ENCODE measurements around the gene SOX6.
"Not testable (repeated sequence)": the region's sequence is repeated elsewhere in the genome, so short reads cannot be mapped to it uniquely, and the experiment has no call there.

DNA sequence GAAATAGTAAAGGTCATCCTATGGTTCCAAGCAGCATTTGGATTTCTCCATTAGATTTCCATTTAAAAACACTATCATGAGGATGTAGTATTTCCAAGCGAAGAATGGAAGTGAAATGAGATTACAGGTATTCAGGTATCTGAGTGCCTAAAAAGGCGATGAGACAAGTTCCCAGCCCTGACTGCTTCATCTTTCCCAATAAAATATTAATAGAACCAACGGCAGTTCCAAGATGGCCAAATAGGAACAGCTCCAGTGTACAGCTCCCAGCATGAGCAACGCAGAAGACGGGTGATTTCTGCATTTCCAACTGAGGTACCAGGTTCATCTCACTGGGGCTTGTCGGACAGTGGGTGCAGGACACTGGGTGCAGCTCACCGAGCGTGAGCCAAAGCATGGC is 215.2 kb downstream of the SOX6 start:
- TF ChIP-seq POLR2A, POLR2AphosphoS5 (IDR thresholded peaks at IDR 0.05): not testable (repeated sequence)
- TF ChIP-seq, protein P1, sequence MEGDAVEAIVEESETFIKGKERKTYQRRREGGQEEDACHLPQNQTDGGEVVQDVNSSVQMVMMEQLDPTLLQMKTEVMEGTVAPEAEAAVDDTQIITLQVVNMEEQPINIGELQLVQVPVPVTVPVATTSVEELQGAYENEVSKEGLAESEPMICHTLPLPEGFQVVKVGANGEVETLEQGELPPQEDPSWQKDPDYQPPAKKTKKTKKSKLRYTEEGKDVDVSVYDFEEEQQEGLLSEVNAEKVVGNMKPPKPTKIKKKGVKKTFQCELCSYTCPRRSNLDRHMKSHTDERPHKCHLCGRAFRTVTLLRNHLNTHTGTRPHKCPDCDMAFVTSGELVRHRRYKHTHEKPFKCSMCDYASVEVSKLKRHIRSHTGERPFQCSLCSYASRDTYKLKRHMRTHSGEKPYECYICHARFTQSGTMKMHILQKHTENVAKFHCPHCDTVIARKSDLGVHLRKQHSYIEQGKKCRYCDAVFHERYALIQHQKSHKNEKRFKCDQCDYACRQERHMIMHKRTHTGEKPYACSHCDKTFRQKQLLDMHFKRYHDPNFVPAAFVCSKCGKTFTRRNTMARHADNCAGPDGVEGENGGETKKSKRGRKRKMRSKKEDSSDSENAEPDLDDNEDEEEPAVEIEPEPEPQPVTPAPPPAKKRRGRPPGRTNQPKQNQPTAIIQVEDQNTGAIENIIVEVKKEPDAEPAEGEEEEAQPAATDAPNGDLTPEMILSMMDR (IDR thresholded peaks at IDR 0.05) = not testable (repeated sequence)
